Measurements from ENCODE around the gene ZNF367.

The ZNF367 gene

DNA sequence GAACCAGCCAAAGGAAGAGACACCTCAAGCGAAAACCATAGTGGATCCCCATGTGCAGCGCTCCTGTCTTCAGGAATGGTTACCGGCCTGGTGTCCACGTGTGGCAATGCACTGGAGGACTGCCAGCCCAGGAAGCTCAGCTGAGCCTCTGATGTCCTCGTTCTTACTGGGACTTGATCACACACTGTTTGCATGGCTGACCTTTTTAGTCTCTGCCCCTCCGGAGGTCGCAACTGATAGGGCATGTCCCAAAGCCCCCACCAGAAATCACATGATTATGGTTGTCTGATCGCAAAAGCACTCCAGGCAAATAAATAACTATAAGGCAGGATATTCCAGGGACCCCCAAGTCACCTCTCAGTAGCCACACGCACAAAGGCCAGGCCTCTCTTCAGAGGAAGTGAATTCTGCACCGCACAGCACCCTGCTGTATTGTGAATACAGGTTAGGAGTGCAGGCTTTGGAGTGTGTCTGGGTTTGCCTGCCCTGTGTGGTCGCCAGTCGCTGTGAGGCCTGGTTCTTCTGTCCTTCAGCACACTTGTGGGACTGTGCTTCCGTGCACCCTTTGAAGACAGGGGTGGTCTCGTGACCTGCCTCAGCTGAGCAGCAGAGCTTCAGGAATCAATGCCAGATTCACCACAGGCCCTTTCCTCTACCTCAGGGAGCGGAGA, 18.4 kb upstream of the ZNF367 start:
- no peak for DNase-seq (ENCODE audit: low spot score)

DNA sequence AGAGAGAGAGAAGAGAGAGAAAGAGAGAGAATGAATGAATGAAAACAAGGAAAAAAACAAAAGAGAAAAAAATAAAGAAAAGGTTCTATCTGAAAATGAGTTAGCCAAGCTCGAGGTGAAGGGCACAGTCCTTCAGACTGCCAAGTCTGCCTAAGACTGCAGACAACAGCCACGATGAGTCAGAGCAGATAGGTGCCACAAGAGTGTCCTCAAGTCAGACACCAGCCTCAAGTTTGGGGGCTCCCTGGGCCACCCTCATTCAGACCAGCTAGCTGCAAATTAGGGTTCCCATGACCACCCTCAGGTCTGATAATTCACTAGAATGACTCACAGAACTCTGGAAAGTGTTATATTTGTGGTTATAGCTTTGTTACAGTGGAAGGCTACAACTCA, 17.9 kb upstream of the ZNF367 start:
- DNase-seq (ENCODE audit: low spot score): no peak

DNA sequence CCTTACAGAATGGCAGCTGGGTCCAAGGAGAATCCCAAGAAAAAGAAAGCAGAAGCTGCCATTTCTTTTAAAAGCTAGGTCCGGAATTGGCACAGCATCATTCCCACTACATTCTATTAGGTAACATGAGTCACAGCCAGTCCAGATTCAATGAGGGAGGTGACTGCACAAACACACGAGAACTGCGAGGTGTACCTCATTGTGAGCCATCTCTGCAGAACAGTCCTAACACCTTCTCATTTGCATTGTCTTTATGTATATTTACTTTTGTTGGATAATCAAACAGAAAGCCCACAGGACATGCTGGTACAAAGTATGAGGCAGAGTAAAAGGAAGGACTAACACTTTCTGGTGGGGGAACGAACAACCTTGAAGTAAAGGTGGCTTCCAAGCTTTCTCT, 17.2 kb upstream of the ZNF367 start:
- DNase-seq (ENCODE audit: low spot score): no peak

GRCh38 chr9:96430377-96430776, 12.2 kb upstream of the ZNF367 start:
- DNase-seq (ENCODE audit: low spot score): no peak

- DNase-seq (ENCODE audit: low spot score): no peak
Measured at GRCh38 chr9:96429732-96430131, 11.6 kb upstream of the ZNF367 start.

GRCh38 chr9:96425500-96426169, 7.5 kb upstream of the ZNF367 start:
- no peak for DNase-seq (ENCODE audit: low spot score)

GRCh38 chr9:96423985-96424336, 5.8 kb upstream of the ZNF367 start:
- DNase-seq (ENCODE audit: low spot score): no peak

DNA sequence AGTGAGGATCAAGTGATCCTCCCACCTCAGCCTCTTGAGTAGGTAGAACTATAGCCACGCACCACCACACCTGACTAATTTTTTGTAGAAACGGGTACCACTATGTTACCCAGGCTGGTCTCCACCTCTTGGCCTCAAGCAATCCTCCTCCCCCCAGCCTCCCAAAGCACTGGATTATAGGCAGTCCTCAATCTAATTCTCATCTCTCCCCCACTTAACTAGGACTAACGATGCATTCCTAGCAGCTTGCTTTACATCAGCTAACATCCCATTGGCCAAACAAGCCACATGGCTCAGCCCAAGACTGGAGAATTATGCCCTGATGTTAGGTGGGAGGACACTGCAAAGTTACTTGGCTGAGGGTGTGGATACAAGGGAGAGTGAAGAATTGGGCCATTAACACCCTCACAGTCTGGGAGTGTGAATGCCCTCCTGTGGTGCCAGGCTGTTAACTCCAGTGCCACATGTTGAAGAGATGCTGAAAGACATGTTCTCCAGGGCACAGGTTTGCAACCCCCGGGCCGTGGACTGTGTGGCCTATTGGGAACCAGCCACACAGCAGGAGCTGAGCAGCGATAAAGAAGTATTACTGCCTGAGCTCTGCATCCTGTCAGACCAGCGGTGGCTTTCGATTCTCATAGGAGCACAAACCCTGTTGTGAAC, 5.3 kb upstream of the ZNF367 start:
- DNase-seq (ENCODE audit: low spot score): no peak

GRCh38 chr9:96420468-96421219, 2.5 kb upstream of the ZNF367 start:
- DNase-seq (ENCODE audit: low spot score): peak; percentile 99

- DNase-seq (ENCODE audit: low spot score): no peak
Measured at GRCh38 chr9:96419691-96419969, 1.5 kb upstream of the ZNF367 start.

- DNase-seq (ENCODE audit: low spot score): peak; percentile 89
Measured at GRCh38 chr9:96418920-96419690, 935 bp upstream of the ZNF367 start.

GRCh38 chr9:96417661-96418082, 498 bp downstream of the ZNF367 start:
- DNase-seq (ENCODE audit: low spot score): peak; percentile 39

DNA sequence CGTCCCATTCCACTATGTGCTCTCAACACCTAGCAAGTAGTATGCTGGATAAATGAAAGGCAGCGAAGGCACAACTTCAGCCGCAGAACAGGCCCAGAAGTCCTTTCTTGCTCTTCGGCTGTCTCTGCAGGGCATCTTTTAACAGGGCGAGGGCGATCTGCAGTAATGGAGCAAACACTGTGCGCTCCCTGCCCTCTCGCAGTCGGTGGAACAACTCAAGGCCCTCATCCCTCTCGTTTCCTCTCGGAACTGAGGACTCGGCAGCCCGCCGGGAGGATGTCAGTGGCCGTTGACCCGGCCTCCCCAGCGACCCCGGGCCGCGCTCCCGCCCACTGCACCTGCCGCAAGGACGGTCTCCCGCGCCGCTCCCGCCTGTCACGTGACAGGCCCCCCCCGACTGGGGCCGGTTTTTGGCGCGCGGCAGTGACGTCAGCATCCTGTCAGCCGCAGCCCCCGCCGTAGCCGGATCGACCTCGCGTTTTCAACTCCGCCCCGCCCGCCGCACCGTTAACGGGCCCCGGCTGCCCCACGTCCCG, 1.1 kb downstream of the ZNF367 start:
- peak; percentile 93 for DNase-seq (ENCODE audit: low spot score)

DNA sequence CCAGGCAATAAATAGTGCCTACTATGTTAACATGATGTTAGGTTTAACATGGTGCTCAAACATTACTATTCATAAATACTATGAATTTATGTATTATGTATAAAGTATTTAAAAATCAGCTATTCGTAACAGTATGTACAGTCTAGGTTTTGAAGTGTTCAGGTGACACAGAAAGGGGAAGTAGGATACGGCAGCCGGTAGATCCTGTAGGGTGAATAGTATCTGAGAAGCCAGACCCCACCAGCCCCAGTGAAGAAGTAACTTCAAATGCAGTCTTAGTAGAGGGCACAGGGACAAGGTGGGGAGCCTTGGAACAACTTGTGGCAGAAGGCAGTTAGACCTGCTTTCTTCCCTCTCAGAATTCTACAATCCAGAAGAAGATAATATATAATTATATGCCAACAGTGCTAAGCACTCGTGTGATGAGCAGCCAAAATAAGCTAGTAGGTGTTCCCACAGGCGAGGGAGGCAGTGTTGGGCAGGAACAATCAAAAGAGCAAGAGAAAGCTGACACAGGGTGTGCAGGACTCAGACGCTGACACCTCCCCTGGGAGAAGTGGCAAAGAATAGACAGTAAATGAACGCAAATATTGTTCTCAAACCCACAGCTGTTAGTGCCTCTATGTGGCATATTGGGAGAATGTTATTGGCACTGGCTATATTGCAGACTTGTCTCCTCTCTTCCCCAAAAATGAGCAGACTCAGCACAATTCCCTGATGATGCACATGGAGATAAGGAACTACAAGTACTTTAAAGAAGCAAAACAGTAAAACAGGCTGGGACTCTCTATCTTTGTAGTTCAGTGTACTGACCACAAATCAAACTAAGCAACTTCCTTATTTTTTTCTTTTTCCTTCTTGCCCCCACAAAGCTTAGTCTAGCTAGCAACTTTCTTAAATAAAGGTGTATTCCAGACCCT, 4.6 kb downstream of the ZNF367 start:
- DNase-seq (ENCODE audit: low spot score): no peak

DNA sequence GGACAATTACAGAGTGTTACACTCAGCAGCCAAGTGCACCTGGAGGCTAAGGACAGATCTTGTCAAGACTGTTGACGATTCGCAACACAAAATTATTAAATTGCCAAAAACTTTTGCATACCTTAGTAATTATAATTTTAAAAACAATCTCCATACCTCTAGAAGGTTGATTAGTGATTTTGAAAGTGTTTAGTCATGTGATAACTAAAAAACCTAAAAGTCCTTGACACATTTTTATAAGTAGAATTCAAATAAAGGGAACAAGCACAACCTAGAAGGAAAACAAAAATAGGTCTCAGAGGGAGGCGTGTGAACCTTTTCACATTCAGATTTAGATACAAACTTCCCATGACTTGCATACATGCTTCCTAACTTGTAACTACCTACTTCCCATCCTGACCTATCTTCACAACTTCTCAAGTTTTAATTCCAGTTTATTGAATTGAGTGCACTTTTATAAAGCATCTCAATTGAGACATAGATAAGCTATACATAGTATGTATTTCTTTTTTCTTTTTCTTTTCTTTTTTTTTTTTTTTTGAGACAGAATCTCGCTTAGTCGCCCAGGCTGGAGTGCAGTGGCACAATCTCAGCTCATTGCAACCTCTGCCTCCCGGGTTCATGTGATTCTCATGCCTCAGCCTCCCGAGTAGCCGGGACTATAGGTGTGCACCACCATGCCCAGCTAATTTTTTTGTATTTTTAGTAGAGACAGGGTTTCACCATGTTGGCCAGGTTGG, 5.8 kb downstream of the ZNF367 start:
- no peak for DNase-seq (ENCODE audit: low spot score)

DNA sequence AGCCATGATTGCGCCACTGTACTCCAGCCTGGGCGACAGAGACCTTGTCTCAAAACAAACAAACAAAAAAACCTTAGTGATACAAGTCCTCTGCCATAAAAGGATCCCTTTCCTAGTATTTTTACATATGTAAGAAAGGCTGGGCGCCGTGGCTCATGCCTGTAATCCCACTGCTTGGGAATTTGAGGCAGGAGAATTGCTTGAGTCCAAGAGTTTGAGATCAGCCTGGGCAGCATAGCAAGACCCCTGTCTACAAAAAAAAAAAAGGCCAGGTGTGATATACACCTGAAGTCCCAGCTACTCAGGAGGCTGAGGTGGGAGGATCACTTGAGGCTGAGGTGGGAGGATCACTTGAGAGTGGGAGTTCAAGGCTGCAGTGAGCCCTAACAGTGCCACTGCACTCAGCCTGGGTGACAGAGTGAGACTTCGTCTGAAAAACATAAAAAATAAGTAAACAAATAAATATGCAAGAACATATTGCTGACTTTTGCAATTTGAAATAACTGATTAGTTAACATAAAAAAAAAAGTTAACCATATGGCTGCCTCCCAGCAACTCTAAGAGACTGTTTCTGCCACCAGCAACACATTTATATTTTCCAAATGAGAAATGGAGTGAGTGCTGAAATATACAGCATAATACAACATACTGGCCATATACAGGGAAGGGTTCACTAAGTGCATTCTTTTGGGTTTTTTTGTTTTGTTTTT, 6.9 kb downstream of the ZNF367 start:
- DNase-seq (ENCODE audit: low spot score): no peak

DNA sequence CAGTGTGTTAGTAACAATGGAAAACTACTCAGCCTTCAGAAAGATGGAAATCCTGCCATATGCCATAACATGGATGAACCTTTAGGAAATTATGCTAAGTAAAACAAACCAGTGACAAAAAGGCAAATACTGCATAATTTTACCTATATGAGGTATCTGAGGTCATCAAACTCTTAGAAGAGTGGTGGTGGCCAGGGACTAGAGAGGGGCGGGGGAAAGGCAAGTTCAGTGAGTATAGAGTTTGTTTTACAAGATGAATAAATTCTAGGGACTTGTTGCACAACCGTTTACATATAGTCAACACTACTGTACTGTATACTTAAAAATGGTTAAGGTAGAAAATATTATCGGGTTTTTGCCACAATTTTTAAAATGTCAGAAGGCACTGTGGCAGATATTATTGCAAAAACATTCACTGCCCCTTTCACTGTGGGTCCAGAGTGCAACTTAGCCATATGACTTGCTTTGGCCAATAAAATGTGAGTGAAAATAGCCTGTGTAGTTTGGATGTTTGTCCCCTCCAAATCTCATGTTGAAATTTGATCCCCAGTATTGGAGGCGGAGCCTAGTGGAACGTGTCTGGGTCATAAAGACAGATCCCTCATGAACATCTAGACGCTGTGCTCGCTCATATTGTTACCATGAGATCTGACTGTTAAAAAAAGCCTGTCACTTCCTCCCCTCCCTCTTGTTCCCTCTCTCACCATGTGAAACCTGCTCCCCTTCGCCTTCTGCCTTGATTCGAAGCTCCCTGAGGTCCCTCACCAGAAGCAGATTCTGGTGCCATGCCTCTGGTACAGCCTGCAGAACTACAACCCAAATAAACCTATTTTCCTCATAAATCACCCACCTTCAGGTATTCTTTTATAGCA, 9.5 kb downstream of the ZNF367 start:
- no peak for DNase-seq (ENCODE audit: low spot score)

DNA sequence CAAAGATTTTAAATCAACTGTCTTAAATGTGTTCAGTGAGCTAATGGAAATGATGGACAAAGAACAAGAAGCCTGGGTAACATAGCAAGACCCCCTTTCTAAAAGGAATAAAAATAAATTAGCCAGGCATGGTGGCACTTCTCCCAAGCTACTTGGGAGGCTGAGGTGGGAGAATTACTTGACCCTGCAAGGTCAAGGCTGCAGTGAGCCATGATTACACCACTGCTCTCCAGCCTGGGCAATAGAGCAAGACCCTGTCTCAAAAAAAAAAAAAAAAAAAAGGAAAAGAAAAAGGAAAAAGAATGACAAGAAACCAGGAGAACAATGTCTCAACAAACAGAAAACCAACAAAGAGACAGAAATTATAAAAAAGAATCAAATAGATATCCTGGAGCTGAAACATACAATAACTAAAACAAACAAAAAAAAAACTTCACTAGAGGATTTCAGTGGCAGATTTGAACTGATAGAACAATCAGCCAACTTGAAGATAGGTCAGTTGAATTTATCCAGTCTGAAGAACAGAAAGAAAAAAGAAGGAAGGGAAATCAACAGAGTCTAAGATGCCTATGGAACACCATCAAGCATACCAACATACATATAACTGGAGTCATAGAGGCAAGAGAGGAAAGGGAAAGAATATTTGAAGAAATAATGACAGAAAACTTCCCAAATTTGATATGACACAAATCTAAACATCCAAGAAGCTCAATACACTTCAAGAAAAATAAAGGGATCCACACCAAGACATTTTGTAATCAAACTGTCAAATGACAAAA, 17.8 kb downstream of the ZNF367 start:
- DNase-seq (ENCODE audit: low spot score): no peak

Measured in RKO (cell line).